K562 (cell line): Measurements from ENCODE around the gene AURKB. TPM values are rescaled to one million over a fixed set of nuclear protein-coding genes. Genes with fewer than 3 reads are reported as not detected.
A peak's percentile ranks its signal among the peaks of the same experiment; 100 is the strongest.

Source experiments
- BRF2 ChIP-seq: IDR thresholded peaks from 3 replicates; pipeline ENCODE4 v1.6.1; 2011; ENCODE audit warnings: borderline replicate concordance, mild to moderate bottlenecking; ENCODE audit not compliant: insufficient read length, insufficient read depth
- CREB1 ChIP-seq, 2 experiments: sonication (generic) in 1 of 2; formaldehyde crosslinking in 1 of 2; IDR thresholded peaks; 2 replicates each; pipeline versions ENCODE4 v1.6.1 to v1.8.0; 2012 to 2022; ENCODE audit warnings: inconsistent platforms in 1 of 2, mild to moderate bottlenecking in 1 of 2, missing genetic modification reagents in 1 of 2, moderate library complexity in 1 of 2
- CREB3 ChIP-seq: fragments of 450-650 bp; conservative IDR thresholded peaks from 2 replicates; pipeline ENCODE4 v1.6.1; 2016; ENCODE audit warnings: missing genetic modification characterization, low read depth, mild to moderate bottlenecking, missing compliant biosample characterization, moderate library complexity
- CTBP1 ChIP-seq: fragments of 450-650 bp; IDR thresholded peaks from 2 replicates; pipeline ENCODE4 v1.6.1; 2016; ENCODE audit warnings: borderline replicate concordance
- DDX20 ChIP-seq: fragments of 450-650 bp; IDR thresholded peaks from 2 replicates; pipeline ENCODE4 v1.6.1; 2016; ENCODE audit warnings: missing genetic modification characterization, low read depth, mild to moderate bottlenecking, missing compliant biosample characterization, moderate library complexity
- ETS2 ChIP-seq: IDR thresholded peaks from 2 replicates; pipeline ENCODE4 v1.6.1; 2016; ENCODE audit warnings: borderline replicate concordance, missing genetic modification characterization, mild to moderate bottlenecking, moderate library complexity, missing compliant biosample characterization; ENCODE audit not compliant: poor library complexity, severe bottlenecking
- HNRNPUL1 ChIP-seq: fragments of 200-400 bp; formaldehyde crosslinking; IDR thresholded peaks from 2 replicates; pipeline ENCODE4 v1.6.1; 2017; ENCODE audit warnings: low read length
- L3MBTL2 ChIP-seq: fragments of 450-650 bp; IDR thresholded peaks from 2 replicates; pipeline ENCODE4 v1.6.1; 2016; ENCODE audit warnings: mild to moderate bottlenecking, moderate library complexity
- MIER1 ChIP-seq: fragments of 450-650 bp; IDR thresholded peaks from 2 replicates; pipeline ENCODE4 v1.6.1; 2016; ENCODE audit warnings: antibody characterized with exemption, mild to moderate bottlenecking, low read depth
- NBN ChIP-seq: fragments of 450-650 bp; IDR thresholded peaks from 2 replicates; pipeline ENCODE4 v1.6.1; 2016; ENCODE audit warnings: low read depth, mild to moderate bottlenecking
- RHOXF2B ChIP-seq: fragments of 250-450 bp; sonication (Bioruptor Pico); conservative IDR thresholded peaks from 2 replicates; pipeline ENCODE4 v1.5.1; 2021
- SMARCC2 ChIP-seq: fragments of 450-650 bp; IDR thresholded peaks from 2 replicates; pipeline ENCODE4 v1.6.1; 2017; ENCODE audit warnings: antibody characterized with exemption, moderate library complexity, mild to moderate bottlenecking, low read depth
- SNAPC5 ChIP-seq: fragments of 250-450 bp; sonication (Bioruptor Pico); IDR thresholded peaks from 2 replicates; pipeline ENCODE4 v1.8.0; 2021; ENCODE audit warnings: moderate library complexity, mild to moderate bottlenecking, inconsistent platforms
- ZBTB34 ChIP-seq: fragments of 250-450 bp; sonication (Bioruptor Pico); IDR thresholded peaks from 2 replicates; pipeline ENCODE4 v1.8.0; 2021; ENCODE audit warnings: mild to moderate bottlenecking, moderate library complexity
- ZFP30 ChIP-seq: fragments of 250-450 bp; sonication (Bioruptor Pico); IDR thresholded peaks from 2 replicates; pipeline ENCODE4 v1.8.0; 2022; ENCODE audit warnings: moderate library complexity, mild to moderate bottlenecking, inconsistent platforms, borderline replicate concordance
- ZNF431 ChIP-seq: sonication (generic); formaldehyde crosslinking; IDR thresholded peaks from 2 replicates; pipeline ENCODE4 v1.8.0; 2022; ENCODE audit warnings: mild to moderate bottlenecking, missing genetic modification reagents
- ZNF609 ChIP-seq: sonication (generic); formaldehyde crosslinking; IDR thresholded peaks from 2 replicates; pipeline ENCODE4 v1.8.1; 2023; ENCODE audit warnings: missing genetic modification reagents, mild to moderate bottlenecking, borderline replicate concordance
- ZNF696 ChIP-seq: fragments of 250-450 bp; sonication (Bioruptor Pico); conservative IDR thresholded peaks from 2 replicates; pipeline ENCODE4 v1.4.0; 2020; ENCODE audit warnings: mild to moderate bottlenecking, moderate library complexity
- polyA plus RNA-seq, 8 experiments: library from polyadenylated mRNA; depleted of rRNA in 4 of 8; stranded (reverse) in 5 of 8; unstranded in 3 of 8; fragments of >200 nt; fragmentation: Nextera tagmentation in 2 of 8; fragmentation: Illumina TruSeq in 1 of 8; extraction: Ambion mirVana in 2 of 8; extraction: Trizol in 1 of 8; gene quantifications; 2 replicates each; pipeline versions ENCODE4 v1.2.1 to v1.2.3, GENCODE V29; 2011 to 2014; ENCODE audit warnings: inconsistent platforms in 1 of 8, missing spikeins in 1 of 8
- total RNA-seq, 7 experiments: library from RNA; depleted of rRNA in 6 of 7; stranded (reverse); fragments of >200 nt in 6 of 7; fragmentation: Illumina TruSeq in 2 of 7; extraction: Trizol in 2 of 7; gene quantifications; 2 replicates each; pipeline versions ENCODE4 v1.2.1 to v1.2.3, GENCODE V29; 2011 to 2021; ENCODE audit warnings: low replicate concordance in 1 of 7

The AURKB gene
- total and polyA plus RNA-seq, 9 of the 15 experiments (the other 6 are each of a cell fraction or from before 2014, with no cell fraction given): 27.2 to 114 (median 74.8) TPM

- TF ChIP-seq ZNF609 (CRISPR knock-in tag) (peak; percentile 88; the same call in 1 of the 2 replicates), HNRNPUL1 (peak; percentile 94; the same call in 1 of the 2 replicates), L3MBTL2 (no peak), CREB1 (IDR thresholded peaks at IDR 0.05) (peak; percentile 76), CREB1 (CRISPR knock-in tag; IDR thresholded peaks at IDR 0.05) (peak; percentile 62; the same call in 1 of the 2 replicates), NBN (peak; percentile 99), ZNF431 (CRISPR knock-in tag) (peak; percentile 78; the same call in 1 of the 2 replicates), MIER1 (no peak), CTBP1 (peak; percentile 99), DDX20 (no peak), ZFP30 (peak; percentile 91; the same call in 1 of the 2 replicates), ETS2 (tag) (no peak), BRF2 (no peak), ZNF696 (CRISPR knock-in tag) (peak; percentile 93), CREB3 (no peak), SNAPC5 (peak; percentile 94), RHOXF2B (peak; percentile 93), SMARCC2 (no peak; the same call in 1 of the 2 replicates), ZBTB34 (CRISPR knock-in tag) (no peak)
These were observed 37.1 kb downstream of the AURKB start (continued) for GRCh38 chr17:8173056-8173870.
